ENCODE data around the gene LARGE2. TPM values are rescaled to one million over a fixed set of nuclear protein-coding genes. Genes with fewer than 3 reads are reported as not detected.
A peak's percentile ranks its signal among the peaks of the same experiment; 100 is the strongest.

LARGE2 gene
- total and polyA plus RNA-seq, 9 of the 15 experiments (the other 6 are each of a cell fraction or from before 2014, with no cell fraction given): 0.56 to 14.1 (median 6.6) TPM

DNA sequence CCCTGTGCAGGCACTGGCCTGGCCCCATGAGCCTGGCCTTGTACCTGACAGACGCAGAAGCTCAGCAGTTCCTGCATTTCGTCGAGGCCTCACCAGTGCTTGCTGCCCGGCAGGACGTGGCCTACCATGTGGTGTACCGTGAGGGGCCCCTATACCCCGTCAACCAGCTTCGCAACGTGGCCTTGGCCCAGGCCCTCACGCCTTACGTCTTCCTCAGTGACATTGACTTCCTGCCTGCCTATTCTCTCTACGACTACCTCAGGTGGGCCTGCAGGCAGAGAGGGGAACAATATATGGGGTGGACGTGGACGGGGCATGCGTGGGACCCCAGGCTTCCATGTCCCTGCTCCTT is 4.9 kb downstream of the LARGE2 start:
- TF ChIP-seq NCOA4 (IDR thresholded peaks at IDR 0.05; ENCODE audit: partially characterized antibody) (no peak), ASH1L (IDR thresholded peaks at IDR 0.05; ENCODE audit: borderline replicate concordance, low read depth, partially characterized antibody) (no peak), CTBP1 (IDR thresholded peaks at IDR 0.05; ENCODE audit: borderline replicate concordance) (no peak), ZNF232 (CRISPR knock-in tag; IDR thresholded peaks at IDR 0.05) (no peak), ZNF384 (IDR thresholded peaks at IDR 0.05; ENCODE audit: low read depth, low read length) (no peak), BMI1 (IDR thresholded peaks at IDR 0.05; ENCODE audit: low read length) (no peak)
- TF ChIP-seq, protein P1, sequence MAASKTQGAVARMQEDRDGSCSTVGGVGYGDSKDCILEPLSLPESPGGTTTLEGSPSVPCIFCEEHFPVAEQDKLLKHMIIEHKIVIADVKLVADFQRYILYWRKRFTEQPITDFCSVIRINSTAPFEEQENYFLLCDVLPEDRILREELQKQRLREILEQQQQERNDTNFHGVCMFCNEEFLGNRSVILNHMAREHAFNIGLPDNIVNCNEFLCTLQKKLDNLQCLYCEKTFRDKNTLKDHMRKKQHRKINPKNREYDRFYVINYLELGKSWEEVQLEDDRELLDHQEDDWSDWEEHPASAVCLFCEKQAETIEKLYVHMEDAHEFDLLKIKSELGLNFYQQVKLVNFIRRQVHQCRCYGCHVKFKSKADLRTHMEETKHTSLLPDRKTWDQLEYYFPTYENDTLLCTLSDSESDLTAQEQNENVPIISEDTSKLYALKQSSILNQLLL (CRISPR knock-in tag; IDR thresholded peaks at IDR 0.05; ENCODE audit: borderline replicate concordance): no peak
- in situ Hi-C loops (cut with MboI) (no loop called here), intact Hi-C loops (cut with micrococcal nuclease) (no loop called here)
- 75% methylated on average over 15 of the region's 15 CpGs for WGBS (ENCODE audit: insufficient coverage, low coverage, missing lambda C conversion rate)
- peaks cover 4% of the 10 kb centered on the region; the same call in 2 of the 3 replicates for H3K79me2 ChIP-seq (ENCODE audit: control insufficient read depth, insufficient read depth, low read length)
- ChIA-PET POLR2A (interaction anchor here (0.7 to 1.8 kb wide), 6 partner anchors 9 to 316 kb away, joined by 3 to 6 read pairs (median 4); no protein-coding TSS in a partner anchor), CTCF (ENCODE audit: low intra/inter-chr PET ratio) (no interaction called here)
- H3K9ac ChIP-seq (ENCODE audit: insufficient read depth in 1 of 2, low read depth in 2 of 2, low read length in 2 of 2): peak overlapping the region in 1 of 2 experiments; percentile 71; a peak in 2 of 4 replicates
- DNase-seq (ENCODE audit: extremely low read depth in 1 of 4, low spot score in 3 of 4) (no peak), ATAC-seq (no peak), FAIRE-seq (no peak)
- no peak overlapping the region for H3K4me2 ChIP-seq (ENCODE audit: insufficient read depth, low read length)
- H3K27me3 ChIP-seq (ENCODE audit: control insufficient read depth in 2 of 2, insufficient read depth in 2 of 2, low read length in 2 of 2): no peaks in the 10 kb centered on the region
- H2AFZ ChIP-seq (ENCODE audit: low read depth, low read length): no peak overlapping the region
- no peak overlapping the region for H3K27ac ChIP-seq (ENCODE audit: extremely low read depth, low read depth, low read length)
- BruUV-seq (replicated peaks): no TSS peak
- H3K4me3 ChIP-seq: no peak overlapping the region
- no peaks in the 10 kb centered on the region for H3K9me1 ChIP-seq (ENCODE audit: control insufficient read depth, insufficient read depth, low read length)
- peaks cover 13% of the 10 kb centered on the region; the same call in 1 of the 3 replicates for H3K36me3 ChIP-seq (ENCODE audit: control insufficient read depth, insufficient read depth, low read length)
- H3K4me1 ChIP-seq (replicated peaks in 1 of 2; ENCODE audit: control insufficient read depth in 2 of 2, insufficient read depth in 2 of 2, low read length in 2 of 2): peaks cover 10 to 62% of the 10 kb centered on the region in 2 experiments; a peak in 4 of 5 replicates
- no peaks in the 10 kb centered on the region for H3K9me3 ChIP-seq (replicated peaks; ENCODE audit: control insufficient read depth, insufficient read depth, low read depth, low read length)
- H4K20me1 ChIP-seq (replicated peaks; ENCODE audit: control insufficient read depth, insufficient read depth, low read length): no peaks in the 10 kb centered on the region; the same call in none of the 2 replicates

Measured in K562 (cell line).